HG03060 (cell line): Measurements from ENCODE around the gene SCAMP3.
"Not testable (repeated sequence)": the region's sequence is repeated elsewhere in the genome, so short reads cannot be mapped to it uniquely, and the experiment has no call there.

Experiments
- ATAC-seq: cut with Tn5 transposase; IDR thresholded peaks from one replicate; pipeline ENCODE4 v1.9.1; 2021; ENCODE audit warnings: low read depth, moderate number of reproducible peaks; ENCODE audit not compliant: unreplicated experiment

Gene SCAMP3

DNA sequence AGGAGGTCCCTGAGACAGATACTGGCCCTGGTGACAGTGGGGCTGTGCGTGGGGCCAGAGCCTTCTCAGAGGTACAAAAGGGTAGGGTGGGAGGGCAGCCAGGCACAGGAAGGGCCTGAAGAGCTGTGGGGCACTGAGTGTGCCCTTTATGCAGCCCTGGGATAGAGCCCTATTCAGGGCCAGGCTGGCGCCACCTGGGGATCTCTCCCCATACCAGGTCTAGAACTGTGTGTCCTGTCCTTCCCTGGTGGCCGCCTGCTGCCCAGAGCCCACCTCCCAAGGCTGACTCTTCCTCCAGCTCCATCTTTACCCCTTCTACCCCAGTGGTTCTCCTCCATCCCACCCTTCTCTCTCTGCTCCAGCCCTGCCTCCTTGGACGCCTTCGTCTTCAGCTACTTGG, 28.7 kb downstream of the SCAMP3 start:
- ATAC-seq: not testable (repeated sequence)

DNA sequence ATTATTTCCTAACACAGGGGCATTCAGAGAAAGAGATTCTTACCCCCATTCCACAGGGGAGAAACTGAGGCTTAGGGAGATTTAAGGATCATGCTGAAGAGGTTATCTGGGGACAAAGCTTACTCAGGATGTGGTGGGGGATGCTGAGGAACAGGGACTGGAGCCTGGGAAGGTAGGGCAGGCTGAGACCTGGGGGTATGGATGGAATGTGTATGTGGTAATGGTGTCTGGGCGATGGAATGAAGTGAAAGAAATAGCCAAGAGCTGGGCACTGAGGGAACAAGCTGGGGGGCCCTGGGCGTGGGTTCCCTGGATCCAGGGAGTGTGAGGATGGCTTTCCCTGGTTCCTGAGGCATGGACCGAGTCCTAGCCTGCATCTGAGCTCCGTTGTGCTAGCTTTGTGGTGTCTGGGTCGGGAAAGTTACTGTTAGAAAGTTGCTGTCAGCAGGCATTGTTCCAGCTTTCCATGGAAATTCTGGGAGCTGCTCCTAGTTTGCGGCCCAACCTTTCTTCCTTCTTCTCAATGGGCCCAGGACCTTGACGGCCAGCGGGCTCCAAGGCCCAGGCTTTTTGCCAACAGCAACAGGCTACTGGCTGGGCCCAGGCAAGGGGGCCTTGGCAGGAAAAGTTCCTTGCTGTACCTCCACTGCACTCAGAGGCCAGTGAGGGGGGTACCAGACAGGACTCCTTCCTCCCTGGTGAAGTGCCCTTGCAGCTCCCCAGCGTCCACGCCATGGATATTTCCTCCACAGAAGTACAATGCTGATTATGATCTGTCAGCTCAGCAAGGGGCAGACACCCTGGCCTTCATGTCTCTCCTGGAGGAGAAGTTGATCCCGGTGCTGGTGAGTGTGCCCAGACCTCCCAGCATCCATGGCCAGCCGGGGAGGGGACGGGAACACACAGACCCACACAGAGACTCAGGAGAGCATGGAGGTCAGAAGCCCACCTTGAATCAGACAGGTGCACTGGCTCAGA, 29.9 kb downstream of the SCAMP3 start:
- not testable (repeated sequence) for ATAC-seq

DNA sequence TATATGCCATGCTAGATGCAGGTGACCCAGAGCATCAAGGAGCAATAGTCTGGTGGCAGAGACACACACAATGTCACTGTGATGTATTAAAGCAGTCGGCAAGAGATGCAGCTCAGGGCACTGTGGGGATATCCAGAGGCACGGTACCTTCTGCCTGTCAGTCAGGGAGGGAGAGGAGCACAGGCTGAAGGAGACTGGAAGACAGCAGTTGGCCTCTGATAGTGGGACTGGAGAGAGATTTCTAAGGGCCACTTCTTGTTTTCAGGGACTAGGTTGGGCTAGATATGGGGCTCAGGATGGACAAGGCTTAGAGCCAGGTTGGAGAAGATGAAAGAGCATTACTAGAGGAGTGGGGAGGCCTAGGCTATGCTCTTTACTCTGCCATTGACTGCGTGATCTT, 30.9 kb downstream of the SCAMP3 start:
- ATAC-seq: not testable (repeated sequence)

DNA sequence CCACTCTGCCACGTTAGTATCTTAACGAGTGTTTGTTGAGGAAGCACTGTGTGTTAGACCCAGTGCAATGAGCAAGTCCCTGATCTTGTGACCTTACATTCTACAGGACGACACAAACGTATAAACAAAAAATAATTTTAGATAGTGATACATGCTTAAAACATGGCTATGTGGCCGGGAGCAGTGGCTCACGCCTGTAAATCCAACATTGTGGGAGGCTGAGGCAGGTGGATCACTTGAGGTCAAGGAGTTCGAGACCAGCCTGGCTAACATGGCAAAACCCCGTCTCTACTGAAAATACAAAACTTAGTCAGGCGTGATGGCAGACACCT, 34.1 kb downstream of the SCAMP3 start:
- ATAC-seq: no peak

DNA sequence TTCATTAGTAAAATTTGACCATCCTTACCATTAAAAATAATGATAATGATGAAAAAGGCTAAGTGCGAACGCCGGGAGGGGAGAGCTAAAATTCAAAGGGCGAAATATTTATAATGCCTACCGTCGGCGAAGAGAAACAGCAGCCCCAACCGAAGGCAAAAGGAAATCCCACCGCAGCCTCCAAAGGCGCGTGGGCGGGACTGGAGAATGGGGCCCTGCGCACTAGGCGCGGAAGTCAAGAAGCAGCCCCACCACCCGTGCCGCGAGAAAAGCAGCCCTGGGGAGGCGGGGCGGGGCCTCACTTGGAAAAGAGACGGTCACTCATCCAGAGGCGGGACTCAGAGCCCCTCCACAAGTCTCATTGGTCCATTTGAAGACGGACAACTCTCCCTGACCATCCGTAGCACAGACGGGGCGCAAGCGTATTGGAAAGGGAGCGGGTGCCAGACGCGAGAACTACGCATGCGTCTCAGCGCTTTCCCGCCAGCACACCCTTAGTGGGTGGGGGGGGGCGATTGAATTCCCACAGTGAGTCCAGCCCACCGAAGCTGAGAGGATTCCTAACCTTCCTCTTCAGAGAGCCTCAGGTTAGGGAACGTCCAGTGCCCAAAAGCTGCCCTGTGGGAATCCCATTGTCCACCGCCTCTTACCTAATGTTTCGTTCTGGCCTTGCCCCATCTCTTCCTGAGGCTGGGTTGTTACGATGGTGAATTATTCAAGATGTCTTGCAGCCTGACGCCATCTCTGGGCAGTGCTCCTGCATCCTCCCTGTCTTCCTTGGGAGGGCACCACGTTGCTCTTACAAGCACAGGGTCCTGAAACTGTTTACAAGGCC, 34.7 kb downstream of the SCAMP3 start:
- peak; percentile 84 for ATAC-seq

DNA sequence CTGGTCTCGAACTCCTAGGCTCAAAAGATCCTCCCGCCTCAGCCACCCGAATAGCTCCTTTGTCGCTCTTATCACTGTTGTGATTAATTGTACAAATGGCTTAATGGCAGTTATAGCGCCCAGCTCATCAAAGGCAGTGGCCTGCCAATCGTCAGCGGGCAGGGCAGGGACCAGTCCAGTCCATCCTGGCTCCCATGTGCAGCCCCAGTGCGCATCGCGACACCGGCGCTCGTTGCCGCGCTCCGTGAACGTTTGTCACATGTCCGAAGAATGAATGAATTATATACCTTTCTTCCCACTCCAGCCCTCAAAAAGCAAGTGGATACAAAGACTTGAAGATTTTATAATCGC, 35.3 kb downstream of the SCAMP3 start:
- ATAC-seq: no peak

DNA sequence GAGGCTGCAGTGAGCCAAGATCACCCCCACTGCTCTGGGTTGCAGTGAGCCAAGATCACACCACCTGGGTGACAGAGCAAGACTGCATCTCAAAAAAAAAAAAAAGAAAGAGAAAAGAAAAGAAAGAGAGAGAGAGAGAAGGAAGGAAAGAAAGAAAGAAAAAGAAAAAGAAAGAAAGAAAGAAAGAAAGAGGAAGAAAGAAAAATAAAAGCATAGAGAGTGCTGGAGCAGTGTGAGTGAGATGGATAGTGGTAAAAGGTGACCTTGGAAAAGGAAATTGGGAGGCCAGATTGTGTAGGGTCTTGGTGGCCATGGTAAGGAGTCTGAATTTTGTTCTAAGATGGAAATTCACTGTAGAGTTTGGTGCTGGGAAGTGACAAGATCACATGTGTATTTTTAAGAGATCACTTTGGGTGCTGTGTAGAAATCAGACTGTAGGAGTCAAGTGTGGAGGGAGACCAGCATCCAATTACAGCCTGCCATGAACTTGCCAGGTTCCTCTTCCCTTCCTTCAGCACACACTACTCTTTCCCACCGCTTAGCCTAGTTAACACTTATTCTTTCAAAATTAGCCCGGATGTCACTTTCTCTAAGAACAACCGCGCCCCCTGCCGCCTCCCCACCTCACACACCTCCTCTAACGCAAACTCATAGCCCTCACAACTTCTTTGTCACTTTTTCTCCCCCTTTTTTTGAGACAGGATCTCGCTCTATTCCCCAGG, 35.8 kb downstream of the SCAMP3 start:
- no peak for ATAC-seq

DNA sequence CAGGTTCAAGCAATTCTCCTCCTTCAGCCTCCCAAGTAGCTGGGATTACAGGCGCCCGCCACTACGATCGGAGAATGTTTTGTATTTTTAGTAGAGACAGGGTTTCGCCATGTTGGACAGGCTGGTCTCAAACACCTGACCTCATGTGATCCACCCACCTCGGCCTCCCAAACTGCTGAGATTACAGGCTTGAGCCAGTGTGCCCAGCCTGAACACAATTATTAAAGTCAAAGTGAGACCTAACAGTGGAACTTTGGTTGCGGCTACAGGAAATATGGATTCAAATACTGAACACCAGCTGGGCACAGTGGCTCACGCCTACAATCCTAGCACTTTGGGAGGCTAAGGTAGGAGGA, 36.8 kb downstream of the SCAMP3 start:
- ATAC-seq: not testable (repeated sequence)

DNA sequence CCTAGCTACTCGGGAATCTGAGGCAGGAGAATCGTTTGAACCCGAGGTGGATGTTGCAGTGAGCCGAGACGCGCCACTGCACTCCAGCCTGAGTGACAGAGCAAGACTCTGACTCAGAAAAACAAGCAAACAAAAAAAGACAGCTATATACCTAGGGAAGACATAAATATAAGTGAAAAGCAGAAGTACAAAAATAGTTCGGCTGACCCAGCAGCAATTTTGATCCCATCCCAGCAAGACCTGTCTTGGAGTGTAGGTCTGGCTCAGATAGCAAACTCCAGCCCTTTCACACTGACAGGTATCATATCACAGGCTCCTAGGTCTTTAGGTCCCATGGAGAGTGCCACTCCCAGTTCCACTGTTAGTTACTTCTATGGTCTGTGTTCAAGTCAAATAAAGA, 39.1 kb downstream of the SCAMP3 start:
- no peak for ATAC-seq

DNA sequence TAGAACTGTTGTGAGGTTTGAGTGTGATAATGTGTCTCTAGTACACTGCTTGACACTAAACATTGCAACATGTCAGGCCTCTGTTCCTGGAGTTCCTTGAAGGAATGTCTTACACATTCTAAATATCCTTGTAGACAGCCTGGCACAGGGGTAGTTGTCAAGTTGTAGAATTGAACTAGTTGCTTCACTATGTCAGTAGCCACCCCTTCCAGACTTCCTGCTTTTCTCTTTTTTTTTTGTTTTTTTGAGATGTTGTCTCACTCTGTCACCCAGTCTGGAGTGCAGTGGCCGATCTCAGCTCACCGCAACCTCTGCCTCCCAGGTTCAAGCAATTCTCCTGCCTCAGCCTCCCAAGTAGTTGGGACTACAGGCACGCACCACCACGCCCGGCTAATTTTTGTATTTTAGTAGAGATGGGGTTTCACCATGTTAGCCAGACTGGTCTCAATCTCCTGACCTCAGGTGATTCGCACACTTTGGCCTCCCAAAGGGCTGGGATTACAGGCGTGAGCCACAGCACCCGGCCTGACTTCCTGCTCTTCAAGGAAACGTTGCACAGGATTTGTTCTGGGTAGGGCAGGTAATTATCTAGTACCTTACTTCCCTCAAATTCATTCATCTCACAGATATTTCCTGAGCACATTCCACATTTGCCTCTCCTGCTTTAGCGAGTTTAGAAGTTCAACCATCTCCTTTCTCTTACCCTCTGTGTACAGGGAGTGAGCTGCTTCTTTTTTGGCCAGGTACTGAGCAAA, 41.8 kb downstream of the SCAMP3 start:
- not testable (repeated sequence) for ATAC-seq

DNA sequence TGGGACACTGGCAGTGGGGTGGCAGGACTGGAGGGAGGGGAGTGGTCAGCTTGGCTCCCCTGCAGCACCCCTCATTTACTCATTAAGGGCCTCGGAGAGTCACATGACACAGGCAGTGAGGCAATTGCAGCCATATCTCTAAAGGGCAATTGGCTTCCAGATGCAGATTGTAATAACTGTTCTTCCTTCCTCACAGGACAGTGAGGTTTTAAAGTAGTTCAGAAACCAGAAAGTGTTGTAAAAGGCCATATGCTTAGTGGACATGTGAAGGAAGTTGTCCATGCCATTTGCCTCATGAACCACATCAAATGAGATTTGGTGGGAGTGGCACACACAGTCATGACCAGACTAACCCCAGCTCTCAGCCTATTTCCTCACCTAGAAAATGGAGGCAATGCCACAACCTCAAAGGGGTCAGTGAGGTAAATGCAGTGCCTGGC, 42.5 kb downstream of the SCAMP3 start:
- ATAC-seq: no peak

DNA sequence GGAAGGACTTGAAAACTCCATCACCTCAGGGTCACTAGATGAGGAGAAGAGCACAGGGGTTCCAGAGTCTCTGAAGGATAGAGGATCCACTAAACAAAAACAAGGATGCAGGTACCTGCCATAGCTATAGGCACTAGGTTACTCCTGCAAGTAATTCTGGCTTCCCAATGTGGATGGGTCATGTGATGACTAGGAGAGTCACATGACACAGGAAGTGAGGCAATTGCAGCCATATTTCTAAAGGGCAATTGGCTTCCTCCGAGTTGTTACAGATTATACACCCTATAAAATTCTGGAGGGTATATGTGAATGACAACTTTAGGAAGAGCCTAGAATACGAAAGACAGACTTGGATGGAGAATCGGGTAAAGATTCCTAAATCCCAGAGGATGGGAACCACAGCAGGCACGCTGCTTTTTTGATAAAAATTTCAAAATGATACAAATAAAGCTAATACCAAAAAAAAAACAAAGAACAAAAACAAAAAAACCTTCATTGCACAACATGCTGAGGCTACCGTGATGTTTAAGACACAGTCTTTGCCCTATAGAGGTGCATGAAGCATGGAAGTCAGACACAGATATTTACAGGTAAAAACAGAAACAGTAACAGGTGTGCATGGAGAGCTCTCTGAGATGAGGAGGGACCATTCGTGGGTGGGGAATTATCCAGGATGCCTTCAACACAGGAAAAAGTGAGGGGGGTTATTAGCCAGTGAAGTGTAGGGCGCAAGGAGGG, 43.1 kb downstream of the SCAMP3 start:
- ATAC-seq: no peak

DNA sequence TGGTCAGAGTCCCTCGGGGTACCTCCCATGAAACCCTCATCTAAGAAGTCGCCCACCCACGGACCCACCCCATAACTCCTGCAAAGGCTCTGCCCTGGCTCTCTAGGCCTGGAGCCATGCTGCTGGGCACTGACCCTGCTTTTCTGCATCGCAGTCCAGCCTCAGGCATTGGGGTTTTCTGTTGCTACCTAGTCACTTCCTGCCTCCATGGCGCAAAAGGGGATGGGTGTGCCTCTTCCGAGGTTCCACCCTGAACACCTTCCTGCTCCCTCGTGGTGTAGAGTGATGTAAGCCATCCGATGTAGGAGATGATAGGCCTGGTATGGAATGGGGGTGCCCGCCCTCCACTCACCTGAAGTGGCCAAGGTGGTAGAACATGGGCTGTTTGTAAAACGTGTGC, 47.5 kb downstream of the SCAMP3 start:
- ATAC-seq: not testable (repeated sequence)

DNA sequence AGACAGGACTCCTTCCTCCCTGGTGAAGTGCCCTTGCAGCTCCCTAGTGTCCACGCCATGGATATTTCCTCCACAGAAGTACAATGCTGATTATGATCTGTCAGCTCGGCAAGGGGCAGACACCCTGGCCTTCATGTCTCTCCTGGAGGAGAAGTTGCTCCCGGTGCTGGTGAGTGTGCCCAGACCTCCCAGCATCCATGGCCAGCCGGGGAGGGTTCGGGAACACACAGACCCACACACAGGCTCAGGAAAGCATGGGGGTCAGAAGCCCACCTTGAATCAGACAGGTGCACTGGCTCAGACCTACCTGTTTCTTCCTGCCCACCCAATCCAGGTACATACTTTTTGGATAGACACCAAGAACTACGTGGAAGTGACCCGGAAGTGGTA, 50.1 kb downstream of the SCAMP3 start:
- ATAC-seq: not testable (repeated sequence)

DNA sequence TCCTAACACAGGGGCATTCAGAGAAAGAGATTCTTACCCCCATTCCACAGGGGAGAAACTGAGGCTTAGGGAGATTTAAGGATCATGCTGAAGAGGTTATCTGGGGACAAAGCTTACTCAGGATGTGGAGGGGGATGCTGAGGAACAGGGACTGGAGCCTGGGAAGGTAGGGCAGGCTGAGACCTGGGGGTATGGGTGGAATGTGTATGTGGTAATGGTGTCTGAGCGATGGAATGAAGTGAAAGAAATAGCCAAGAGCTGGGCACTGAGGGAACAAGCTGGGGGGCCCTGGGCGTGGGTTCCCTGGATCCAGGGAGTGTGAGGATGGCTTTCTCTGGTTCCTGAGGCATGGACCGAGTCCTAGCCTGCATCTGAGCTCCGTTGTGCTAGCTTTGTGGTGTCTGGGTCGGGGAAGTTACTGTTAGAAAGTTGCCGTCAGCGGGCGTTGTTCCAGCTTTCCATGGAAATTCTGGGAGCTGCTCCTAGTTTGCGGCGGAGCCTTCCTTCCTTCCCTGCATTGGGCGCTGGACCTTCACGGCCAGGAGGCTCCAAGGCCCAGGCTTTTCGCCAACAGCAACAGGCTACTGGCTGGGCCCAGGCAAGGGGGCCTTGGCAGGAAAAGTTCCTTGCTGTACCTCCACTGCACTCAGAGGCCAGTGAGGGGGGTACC, 50.6 kb downstream of the SCAMP3 start:
- ATAC-seq: not testable (repeated sequence)

DNA sequence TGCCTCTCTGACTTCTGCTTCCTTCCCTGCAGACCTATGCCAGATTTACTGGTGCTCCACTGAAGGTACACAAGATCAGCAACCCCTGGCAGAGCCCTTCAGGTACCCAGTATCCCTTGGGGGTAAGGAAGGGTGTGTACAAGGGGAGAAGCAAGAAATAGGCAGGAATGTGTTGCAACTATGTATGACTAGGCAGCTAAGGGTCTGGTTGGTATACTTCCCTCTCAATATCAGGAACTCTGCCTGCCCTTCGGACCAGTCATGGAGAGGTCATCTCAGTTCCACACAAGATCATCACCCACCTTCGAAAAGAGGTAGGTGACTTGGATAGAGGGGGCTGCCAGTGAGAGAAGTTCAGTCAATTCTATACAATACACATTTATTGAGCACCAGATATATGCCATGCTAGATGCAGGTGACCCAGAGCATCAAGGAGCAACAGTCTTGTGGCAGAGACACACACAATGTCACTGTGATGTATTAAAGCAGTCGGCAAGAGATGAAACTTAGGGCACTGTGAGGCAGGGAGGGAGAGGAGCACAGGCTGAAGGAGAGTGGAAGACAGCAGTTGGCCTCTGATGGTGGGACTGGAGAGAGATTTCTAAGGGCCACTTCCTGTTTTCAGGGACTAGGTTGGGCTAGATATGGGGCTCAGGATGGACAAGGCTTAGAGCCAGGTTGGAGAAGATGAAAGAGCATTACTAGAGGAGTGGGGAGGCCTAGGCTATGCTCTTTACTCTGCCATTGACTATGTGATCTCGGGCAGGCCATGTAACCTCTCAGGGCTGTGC, 51.7 kb downstream of the SCAMP3 start:
- ATAC-seq: no peak

DNA sequence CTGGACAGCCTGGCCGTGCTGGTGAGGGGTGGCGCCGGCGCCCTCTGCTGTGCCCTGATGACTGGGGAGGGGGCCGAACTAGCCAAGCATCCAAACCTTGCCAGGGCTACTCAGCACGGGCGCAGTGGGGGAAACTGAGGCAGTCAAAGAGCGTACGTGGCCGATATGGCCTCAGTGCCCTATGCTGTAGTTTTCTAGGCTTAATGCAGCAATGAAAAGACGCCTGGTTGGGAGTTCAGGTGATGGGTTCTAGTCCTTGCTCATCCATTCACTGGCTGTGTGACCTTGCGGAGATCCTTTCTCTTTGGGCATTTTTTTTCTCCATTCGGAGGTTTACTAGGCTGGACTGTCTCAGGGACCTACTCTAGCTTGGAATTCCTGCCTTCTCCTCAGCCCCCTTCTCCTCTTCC, 52.8 kb downstream of the SCAMP3 start:
- no peak for ATAC-seq
